ENCODE data around the gene ANGPTL2. TPM values are rescaled to one million over a fixed set of nuclear protein-coding genes. Genes with fewer than 3 reads are reported as not detected.

Gene ANGPTL2
- polyA plus RNA-seq, 1 of the 3 experiments (the other 2 are of a cell fraction), result 12.3 TPM

DNA sequence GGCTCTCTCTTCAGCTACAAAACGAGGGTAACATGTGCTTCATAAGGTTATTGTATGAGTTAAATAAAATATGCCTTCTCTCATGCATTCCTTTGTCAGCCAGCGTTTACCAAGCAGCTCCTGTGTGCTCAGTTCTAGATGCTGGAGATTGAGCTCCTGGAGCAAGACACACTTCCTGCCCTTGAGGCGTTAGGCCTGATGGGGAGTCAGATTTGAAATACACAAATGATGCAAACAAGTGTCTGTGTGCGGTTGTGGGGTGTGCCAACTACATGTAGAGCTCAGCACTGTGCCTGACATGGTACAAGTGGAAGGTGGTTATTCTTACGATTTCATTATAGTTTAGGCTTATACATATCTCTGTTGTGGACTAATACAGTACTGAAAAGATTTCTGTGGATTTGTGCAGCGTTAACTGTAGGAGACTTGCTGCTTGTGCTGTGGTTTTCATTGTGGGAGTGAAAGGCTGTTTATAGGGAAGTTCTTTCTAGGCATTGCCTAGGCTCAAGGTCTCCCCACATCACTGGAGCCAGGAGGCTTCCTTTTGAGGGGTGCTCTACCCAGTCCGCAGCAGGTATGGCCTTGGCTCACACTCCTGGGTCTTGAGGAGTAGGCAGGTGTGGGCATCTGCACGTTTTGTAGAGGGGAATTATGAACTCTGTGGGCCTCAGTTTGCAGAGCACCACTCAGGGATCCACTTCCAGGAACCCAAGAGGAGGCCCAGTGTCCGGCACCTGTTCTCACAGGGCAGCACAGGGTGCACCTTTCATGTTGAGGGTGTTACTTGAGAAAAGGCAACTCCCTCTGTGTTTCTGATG, 39.8 kb upstream of the ANGPTL2 start:
- no peaks in the 10 kb centered on the region for H3K27me3 ChIP-seq (ENCODE audit: insufficient read depth)
- no peak overlapping the region for H3K4me3 ChIP-seq (ENCODE audit: low read depth in 2 of 2, low read length in 1 of 2)
- DNase-seq, result no peak
- H3K4me2 ChIP-seq, result no peak overlapping the region
- H3K9ac ChIP-seq, result no peak overlapping the region
- no peak overlapping the region; the same call in 1 of the 2 replicates for H2AFZ ChIP-seq (ENCODE audit: low read depth)
- H3K9me2 ChIP-seq, result no peaks in the 10 kb centered on the region
- no peaks in the 10 kb centered on the region for H4K20me1 ChIP-seq (ENCODE audit: insufficient read depth)
- peaks cover 35 to 46% of the 10 kb centered on the region in 2 experiments; a peak in 3 of 4 replicates for H3K4me1 ChIP-seq (ENCODE audit: control insufficient read depth in 1 of 2, insufficient read depth in 2 of 2, low read depth in 1 of 2, low read length in 1 of 2)
- 70% methylated on average over 8 of the region's 9 CpGs for WGBS (ENCODE audit: low lambda C conversion rate)
- ChIA-PET POLR2A (no interaction called here), CTCF (interaction anchor here (0.6 to 2.1 kb wide), 6 partner anchors 10 to 369 kb away, joined by 3 to 8 read pairs (median 4); no protein-coding TSS in a partner anchor)
- no peak for TF ChIP-seq RFX5 (IDR thresholded peaks at IDR 0.05; ENCODE audit: low read length)
- TF ChIP-seq, protein P1, sequence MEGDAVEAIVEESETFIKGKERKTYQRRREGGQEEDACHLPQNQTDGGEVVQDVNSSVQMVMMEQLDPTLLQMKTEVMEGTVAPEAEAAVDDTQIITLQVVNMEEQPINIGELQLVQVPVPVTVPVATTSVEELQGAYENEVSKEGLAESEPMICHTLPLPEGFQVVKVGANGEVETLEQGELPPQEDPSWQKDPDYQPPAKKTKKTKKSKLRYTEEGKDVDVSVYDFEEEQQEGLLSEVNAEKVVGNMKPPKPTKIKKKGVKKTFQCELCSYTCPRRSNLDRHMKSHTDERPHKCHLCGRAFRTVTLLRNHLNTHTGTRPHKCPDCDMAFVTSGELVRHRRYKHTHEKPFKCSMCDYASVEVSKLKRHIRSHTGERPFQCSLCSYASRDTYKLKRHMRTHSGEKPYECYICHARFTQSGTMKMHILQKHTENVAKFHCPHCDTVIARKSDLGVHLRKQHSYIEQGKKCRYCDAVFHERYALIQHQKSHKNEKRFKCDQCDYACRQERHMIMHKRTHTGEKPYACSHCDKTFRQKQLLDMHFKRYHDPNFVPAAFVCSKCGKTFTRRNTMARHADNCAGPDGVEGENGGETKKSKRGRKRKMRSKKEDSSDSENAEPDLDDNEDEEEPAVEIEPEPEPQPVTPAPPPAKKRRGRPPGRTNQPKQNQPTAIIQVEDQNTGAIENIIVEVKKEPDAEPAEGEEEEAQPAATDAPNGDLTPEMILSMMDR (IDR thresholded peaks at IDR 0.05), result no peak
- no peak for TF ChIP-seq RCOR1 (IDR thresholded peaks at IDR 0.05; ENCODE audit: low read length)
- no peak for TF ChIP-seq YY1 (IDR thresholded peaks at IDR 0.05; ENCODE audit: low read depth)
- peaks cover 5% of the 10 kb centered on the region for H3F3A ChIP-seq (replicated peaks; ENCODE audit: insufficient read depth)
- peak overlapping the region; percentile 22 to 62; a peak in 3 of 4 replicates for H3K27ac ChIP-seq (ENCODE audit: low read depth in 2 of 2, low read length in 1 of 2)
- no peaks in the 10 kb centered on the region for H3K36me3 ChIP-seq (replicated peaks in 1 of 2; ENCODE audit: control insufficient read depth in 1 of 2, insufficient read depth in 2 of 2, low read length in 1 of 2)
- H3K9me3 ChIP-seq, result no peaks in the 10 kb centered on the region
- no peaks in the 10 kb centered on the region for H3K79me2 ChIP-seq (ENCODE audit: insufficient read depth)

DNA sequence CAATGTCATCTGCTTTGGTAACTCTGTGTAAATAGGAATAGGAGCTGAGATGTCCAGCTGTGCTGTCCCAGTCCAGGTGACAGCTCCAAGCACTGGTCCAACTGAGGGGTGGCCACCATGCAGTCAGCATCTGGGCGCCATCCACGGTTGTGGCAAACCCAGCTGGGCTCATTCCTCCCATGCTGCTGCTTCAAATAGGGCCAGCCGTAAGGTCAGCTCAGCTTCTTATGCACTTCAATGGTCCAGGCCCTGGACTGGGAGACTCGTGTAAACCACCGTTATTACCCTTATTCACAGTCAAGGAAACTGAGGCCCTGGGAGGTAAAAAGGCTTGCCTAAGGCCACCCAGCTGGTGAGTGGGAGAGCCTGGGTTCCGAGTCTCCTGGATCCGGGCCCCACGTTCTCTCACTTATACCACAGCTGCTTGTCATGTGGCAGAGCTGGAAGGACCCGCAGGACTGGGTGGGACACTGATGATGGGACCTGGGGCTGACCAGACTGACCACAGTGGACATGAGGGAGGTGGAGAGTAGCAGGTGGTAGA, 38.7 kb upstream of the ANGPTL2 start:
- Histone ChIP-seq H3K79me2 (ENCODE audit: insufficient read depth) (no peaks in the 10 kb centered on the region), H3K4me2 (no peak overlapping the region), H2AFZ (ENCODE audit: low read depth) (no peak overlapping the region), H3K9me2 (no peaks in the 10 kb centered on the region), H3K9ac (no peak overlapping the region), H3K36me3 (replicated peaks in 1 of 2; ENCODE audit: control insufficient read depth in 1 of 2, insufficient read depth in 2 of 2, low read length in 1 of 2) (no peaks in the 10 kb centered on the region), H4K20me1 (ENCODE audit: insufficient read depth) (no peaks in the 10 kb centered on the region), H3F3A (replicated peaks; ENCODE audit: insufficient read depth) (peaks cover 8% of the 10 kb centered on the region), H3K9me3 (no peaks in the 10 kb centered on the region), H3K27me3 (ENCODE audit: insufficient read depth) (no peaks in the 10 kb centered on the region), H3K4me1 (ENCODE audit: control insufficient read depth in 1 of 2, insufficient read depth in 2 of 2, low read depth in 1 of 2, low read length in 1 of 2) (peaks cover 35 to 42% of the 10 kb centered on the region in 2 experiments; a peak in 3 of 4 replicates), H3K27ac (ENCODE audit: low read depth in 2 of 2, low read length in 1 of 2) (no peak overlapping the region), H3K4me3 (ENCODE audit: low read depth in 2 of 2, low read length in 1 of 2) (no peak overlapping the region)
- DNase-seq, result no peak
- CTCF ChIA-PET, result interaction anchor here (0.6 to 2.3 kb wide), 7 partner anchors 9 to 1070 kb away, joined by 3 to 12 read pairs (median 6); no protein-coding TSS in a partner anchor
- POLR2A ChIA-PET, result no interaction called here
- WGBS (ENCODE audit: low lambda C conversion rate), result 98% methylated on average over 6 of the region's 9 CpGs
- TF ChIP-seq SMC3 (IDR thresholded peaks at IDR 0.05; ENCODE audit: low read depth, low read length) (no peak), MEF2A (IDR thresholded peaks at IDR 0.05; ENCODE audit: borderline replicate concordance, low read depth) (no peak), TEAD4 (IDR thresholded peaks at IDR 0.05; ENCODE audit: borderline replicate concordance, insufficient read depth) (no peak), ELF1 (IDR thresholded peaks at IDR 0.05) (no peak), POLR2AphosphoS5 (IDR thresholded peaks at IDR 0.05; ENCODE audit: low read depth, low read length) (no peak), MXI1 (IDR thresholded peaks at IDR 0.05; ENCODE audit: low read depth, low read length) (no peak), RXRA (IDR thresholded peaks at IDR 0.05; ENCODE audit: borderline replicate concordance, low read depth) (no peak), FOXJ3 (CRISPR knock-in tag; IDR thresholded peaks at IDR 0.05) (no peak), EZH2phosphoT487 (IDR thresholded peaks at IDR 0.05; ENCODE audit: borderline replicate concordance, low read depth) (no peak), FOXM1 (IDR thresholded peaks at IDR 0.05; ENCODE audit: low read depth) (no peak)
- TF ChIP-seq, protein P2, sequence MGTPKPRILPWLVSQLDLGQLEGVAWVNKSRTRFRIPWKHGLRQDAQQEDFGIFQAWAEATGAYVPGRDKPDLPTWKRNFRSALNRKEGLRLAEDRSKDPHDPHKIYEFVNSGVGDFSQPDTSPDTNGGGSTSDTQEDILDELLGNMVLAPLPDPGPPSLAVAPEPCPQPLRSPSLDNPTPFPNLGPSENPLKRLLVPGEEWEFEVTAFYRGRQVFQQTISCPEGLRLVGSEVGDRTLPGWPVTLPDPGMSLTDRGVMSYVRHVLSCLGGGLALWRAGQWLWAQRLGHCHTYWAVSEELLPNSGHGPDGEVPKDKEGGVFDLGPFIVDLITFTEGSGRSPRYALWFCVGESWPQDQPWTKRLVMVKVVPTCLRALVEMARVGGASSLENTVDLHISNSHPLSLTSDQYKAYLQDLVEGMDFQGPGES (IDR thresholded peaks at IDR 0.05; ENCODE audit: low read depth, low read length), result no peak
- TF ChIP-seq, protein P3, sequence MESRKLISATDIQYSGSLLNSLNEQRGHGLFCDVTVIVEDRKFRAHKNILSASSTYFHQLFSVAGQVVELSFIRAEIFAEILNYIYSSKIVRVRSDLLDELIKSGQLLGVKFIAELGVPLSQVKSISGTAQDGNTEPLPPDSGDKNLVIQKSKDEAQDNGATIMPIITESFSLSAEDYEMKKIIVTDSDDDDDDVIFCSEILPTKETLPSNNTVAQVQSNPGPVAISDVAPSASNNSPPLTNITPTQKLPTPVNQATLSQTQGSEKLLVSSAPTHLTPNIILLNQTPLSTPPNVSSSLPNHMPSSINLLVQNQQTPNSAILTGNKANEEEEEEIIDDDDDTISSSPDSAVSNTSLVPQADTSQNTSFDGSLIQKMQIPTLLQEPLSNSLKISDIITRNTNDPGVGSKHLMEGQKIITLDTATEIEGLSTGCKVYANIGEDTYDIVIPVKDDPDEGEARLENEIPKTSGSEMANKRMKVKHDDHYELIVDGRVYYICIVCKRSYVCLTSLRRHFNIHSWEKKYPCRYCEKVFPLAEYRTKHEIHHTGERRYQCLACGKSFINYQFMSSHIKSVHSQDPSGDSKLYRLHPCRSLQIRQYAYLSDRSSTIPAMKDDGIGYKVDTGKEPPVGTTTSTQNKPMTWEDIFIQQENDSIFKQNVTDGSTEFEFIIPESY (IDR thresholded peaks at IDR 0.05; ENCODE audit: borderline replicate concordance, low read depth), result no peak
- TF ChIP-seq, protein P4, sequence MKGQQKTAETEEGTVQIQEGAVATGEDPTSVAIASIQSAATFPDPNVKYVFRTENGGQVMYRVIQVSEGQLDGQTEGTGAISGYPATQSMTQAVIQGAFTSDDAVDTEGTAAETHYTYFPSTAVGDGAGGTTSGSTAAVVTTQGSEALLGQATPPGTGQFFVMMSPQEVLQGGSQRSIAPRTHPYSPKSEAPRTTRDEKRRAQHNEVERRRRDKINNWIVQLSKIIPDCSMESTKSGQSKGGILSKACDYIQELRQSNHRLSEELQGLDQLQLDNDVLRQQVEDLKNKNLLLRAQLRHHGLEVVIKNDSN (IDR thresholded peaks at IDR 0.05; ENCODE audit: borderline replicate concordance, low read depth), result no peak
- TF ChIP-seq, protein P5, sequence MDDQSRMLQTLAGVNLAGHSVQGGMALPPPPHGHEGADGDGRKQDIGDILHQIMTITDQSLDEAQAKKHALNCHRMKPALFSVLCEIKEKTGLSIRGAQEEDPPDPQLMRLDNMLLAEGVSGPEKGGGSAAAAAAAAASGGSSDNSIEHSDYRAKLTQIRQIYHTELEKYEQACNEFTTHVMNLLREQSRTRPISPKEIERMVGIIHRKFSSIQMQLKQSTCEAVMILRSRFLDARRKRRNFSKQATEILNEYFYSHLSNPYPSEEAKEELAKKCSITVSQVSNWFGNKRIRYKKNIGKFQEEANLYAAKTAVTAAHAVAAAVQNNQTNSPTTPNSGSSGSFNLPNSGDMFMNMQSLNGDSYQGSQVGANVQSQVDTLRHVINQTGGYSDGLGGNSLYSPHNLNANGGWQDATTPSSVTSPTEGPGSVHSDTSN (IDR thresholded peaks at IDR 0.05), result no peak

Data from SK-N-SH (cell line).